HEK293T (cell line): ENCODE results near the gene ADAMTS17.

Experiments used
- CTCF ChIA-PET: fragments of 350-600 bp; formaldehyde crosslinking; extraction: SDS; loops from one replicate; lab custom pipeline; 2021; ENCODE audit warnings: antibody characterized with exemption, inconsistent platforms; lab: Yijun Ruan, JAX
- POLR2A ChIA-PET: fragments of 350-600 bp; formaldehyde crosslinking; extraction: SDS; loops from one replicate; lab custom pipeline; 2020; ENCODE audit warnings: antibody characterized with exemption, inconsistent platforms; lab: Yijun Ruan, JAX
- DNase-seq: peaks from one replicate; pipeline ENCODE4 v3.0.0; 2012; ENCODE audit warnings: mixed read lengths; ENCODE audit errors: extremely low spot score
- ARNT ChIP-seq: fragments of 450-650 bp; IDR thresholded peaks from 2 replicates; pipeline ENCODE4 v1.6.1; 2017; ENCODE audit warnings: mild to moderate bottlenecking
- BHLHE40 ChIP-seq: fragments of 450-650 bp; IDR thresholded peaks from 2 replicates; pipeline ENCODE4 v1.6.1; 2016; ENCODE audit warnings: mild to moderate bottlenecking, moderate library complexity, borderline replicate concordance
- CTBP1 ChIP-seq: fragments of 450-650 bp; IDR thresholded peaks from 2 replicates; pipeline ENCODE4 v1.6.1; 2016; ENCODE audit warnings: borderline replicate concordance
- ELF4 ChIP-seq: fragments of 450-650 bp; IDR thresholded peaks from 2 replicates; pipeline ENCODE4 v1.6.1; 2017; ENCODE audit warnings: antibody characterized with exemption
- FOXA1 ChIP-seq: fragments of 450-650 bp; IDR thresholded peaks from 2 replicates; pipeline ENCODE4 v1.6.1; 2016; ENCODE audit warnings: mild to moderate bottlenecking
- FOXK2 ChIP-seq: fragments of 450-650 bp; IDR thresholded peaks from 2 replicates; pipeline ENCODE4 v1.6.1; 2016; ENCODE audit warnings: mild to moderate bottlenecking
- FOXM1 ChIP-seq: fragments of 450-650 bp; IDR thresholded peaks from 2 replicates; pipeline ENCODE4 v1.6.1; 2017; ENCODE audit warnings: mild to moderate bottlenecking, borderline replicate concordance
- HDGF ChIP-seq: fragments of 450-650 bp; IDR thresholded peaks from 2 replicates; pipeline ENCODE4 v1.6.1; 2017; ENCODE audit warnings: antibody characterized with exemption, borderline replicate concordance
- L3MBTL2 ChIP-seq: fragments of 450-650 bp; conservative IDR thresholded peaks from 2 replicates; pipeline ENCODE4 v1.6.1; 2016; ENCODE audit warnings: mild to moderate bottlenecking
- LEF1 ChIP-seq: fragments of 450-650 bp; IDR thresholded peaks from 2 replicates; pipeline ENCODE4 v1.6.1; 2017; ENCODE audit warnings: mild to moderate bottlenecking, borderline replicate concordance
- NFRKB ChIP-seq: fragments of 450-650 bp; IDR thresholded peaks from 2 replicates; pipeline ENCODE4 v1.6.1; 2016; ENCODE audit warnings: mild to moderate bottlenecking, moderate library complexity
- SP1 ChIP-seq: fragments of 450-650 bp; IDR thresholded peaks from 2 replicates; pipeline ENCODE4 v1.6.1; 2017
- SUZ12 ChIP-seq: fragments of 450-650 bp; IDR thresholded peaks from 2 replicates; pipeline ENCODE4 v1.6.1; 2016; ENCODE audit warnings: mild to moderate bottlenecking
- TARDBP ChIP-seq: fragments of 450-650 bp; IDR thresholded peaks from 2 replicates; pipeline ENCODE4 v1.6.1; 2016
- ZNF384 ChIP-seq: fragments of 450-650 bp; IDR thresholded peaks from 2 replicates; pipeline ENCODE4 v1.6.1; 2016
- TF ChIP-seq, protein P1 (sequence below): fragments of 450-650 bp; IDR thresholded peaks from 2 replicates; pipeline ENCODE4 v1.6.1; 2016

The ADAMTS17 gene

GRCh38 chr15:100373120-100373896 lies 31.5 kb upstream of the ADAMTS17 start:
- TF ChIP-seq LEF1 (no peak), FOXM1 (no peak)
- CTCF ChIA-PET, result no interaction called here
- DNase-seq, result no peak
- POLR2A ChIA-PET, result no interaction called here

DNA sequence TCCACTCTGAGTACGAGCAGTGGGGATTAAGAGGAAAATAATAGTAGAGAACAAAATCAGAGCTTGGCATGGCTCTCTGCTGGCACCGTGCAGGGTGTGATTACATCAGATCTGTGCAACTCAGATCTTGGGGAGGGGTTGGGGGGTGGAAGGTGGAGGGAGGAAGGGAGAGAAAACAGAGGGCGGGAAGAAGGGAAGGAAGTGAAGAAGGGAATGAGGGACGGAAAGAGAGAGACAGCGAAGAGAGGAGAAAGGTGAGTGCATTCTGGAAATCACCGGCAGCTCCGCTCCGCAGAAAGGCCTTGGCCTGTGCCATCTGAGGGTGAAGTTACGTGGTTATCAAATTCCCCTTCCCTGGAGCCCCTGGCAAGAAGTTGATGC lies 31.0 kb upstream of the ADAMTS17 start:
- no peak for TF ChIP-seq SUZ12
- no peak for TF ChIP-seq FOXM1
- TF ChIP-seq NFRKB, result no peak
- no peak for TF ChIP-seq LEF1
- TF ChIP-seq ARNT, result no peak
- no peak for TF ChIP-seq FOXK2
- TF ChIP-seq FOXA1, result no peak
- TF ChIP-seq SP1, result no peak
- TF ChIP-seq TARDBP, result no peak
- no peak for TF ChIP-seq BHLHE40
- no peak for TF ChIP-seq L3MBTL2
- no peak for TF ChIP-seq ZNF384
- no peak for TF ChIP-seq ELF4
- TF ChIP-seq, protein P1, sequence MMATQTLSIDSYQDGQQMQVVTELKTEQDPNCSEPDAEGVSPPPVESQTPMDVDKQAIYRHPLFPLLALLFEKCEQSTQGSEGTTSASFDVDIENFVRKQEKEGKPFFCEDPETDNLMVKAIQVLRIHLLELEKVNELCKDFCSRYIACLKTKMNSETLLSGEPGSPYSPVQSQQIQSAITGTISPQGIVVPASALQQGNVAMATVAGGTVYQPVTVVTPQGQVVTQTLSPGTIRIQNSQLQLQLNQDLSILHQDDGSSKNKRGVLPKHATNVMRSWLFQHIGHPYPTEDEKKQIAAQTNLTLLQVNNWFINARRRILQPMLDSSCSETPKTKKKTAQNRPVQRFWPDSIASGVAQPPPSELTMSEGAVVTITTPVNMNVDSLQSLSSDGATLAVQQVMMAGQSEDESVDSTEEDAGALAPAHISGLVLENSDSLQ, result no peak
- TF ChIP-seq HDGF, result no peak
- no peak for TF ChIP-seq CTBP1
- POLR2A ChIA-PET, result no interaction called here
- no peak for DNase-seq
- CTCF ChIA-PET, result no interaction called here

- ChIA-PET CTCF (interaction anchor here (1.2 kb wide), 1 partner anchor 16 kb away, joined by 5 read pairs; no protein-coding TSS in a partner anchor), POLR2A (no interaction called here)
- DNase-seq, result no peak
- TF ChIP-seq, protein P1, result no peak
- TF ChIP-seq SP1 (no peak), LEF1 (no peak), CTBP1 (no peak), SUZ12 (no peak), ARNT (no peak)
These were observed 13.6 kb upstream of the ADAMTS17 start for GRCh38 chr15:100355342-100355741.

- POLR2A ChIA-PET, result no interaction called here
- CTCF ChIA-PET, result no interaction called here
- TF ChIP-seq ELF4, result no peak
- no peak for TF ChIP-seq SP1
- no peak for TF ChIP-seq HDGF
- no peak for DNase-seq
These were observed 11.7 kb upstream of the ADAMTS17 start for GRCh38 chr15:100353449-100353848.

DNA sequence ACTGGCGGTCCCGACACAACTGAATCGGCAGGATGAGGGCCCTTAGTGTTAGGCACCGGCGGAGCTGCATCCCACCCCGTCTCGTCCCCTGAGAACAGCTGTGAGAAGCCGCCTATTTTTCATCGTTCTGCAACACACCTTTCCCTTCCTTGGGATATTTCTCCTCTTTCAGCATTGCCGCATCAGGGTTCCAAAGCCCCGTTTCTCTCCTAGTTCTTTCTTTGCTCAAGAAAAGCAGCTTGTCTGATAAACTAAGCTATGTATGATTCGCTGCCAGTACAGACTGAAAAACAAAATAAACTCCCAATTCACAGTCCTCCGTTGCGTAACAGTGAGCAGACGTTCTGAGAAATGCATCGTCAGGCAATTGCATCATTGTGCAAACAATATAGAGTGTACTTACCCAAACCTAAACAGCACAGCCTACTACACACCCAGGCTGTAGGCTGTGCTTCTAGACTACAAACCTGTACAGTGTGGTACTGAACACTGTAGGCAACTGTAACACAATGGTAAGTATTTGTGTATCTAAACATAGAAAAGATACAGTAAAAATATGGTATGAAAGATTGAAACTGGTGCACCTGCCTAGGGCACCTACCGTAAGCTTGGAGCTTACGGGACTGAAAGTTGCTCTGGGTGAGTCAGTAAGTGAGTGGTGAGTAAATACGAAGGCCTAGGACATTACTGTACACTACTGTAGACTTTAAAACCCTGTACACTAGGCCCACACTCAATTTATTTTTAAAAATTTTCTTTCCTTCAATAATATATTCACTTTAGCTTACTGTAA lies 8.9 kb upstream of the ADAMTS17 start:
- no peak for DNase-seq
- TF ChIP-seq TARDBP (no peak), SUZ12 (no peak), NFRKB (no peak), BHLHE40 (no peak), ZNF384 (no peak), FOXA1 (no peak), CTBP1 (no peak), L3MBTL2 (no peak), ELF4 (no peak), LEF1 (no peak), SP1 (no peak), FOXM1 (no peak), HDGF (no peak), ARNT (no peak), FOXK2 (no peak)
- TF ChIP-seq, protein P1, result no peak
- CTCF ChIA-PET, result interaction anchor here (0.5 to 3.9 kb wide), 10 partner anchors 8 to 902 kb away, joined by 3 to 36 read pairs (median 4); partner anchors contain the start of genes ADAMTS17 and CHSY1
- POLR2A ChIA-PET, result interaction anchor here (1.1 to 1.3 kb wide), 2 partner anchors 252 to 658 kb away, joined by 3 to 11 read pairs; partner anchors contain the start of genes ASB7 and LINS1

- no peak for TF ChIP-seq ZNF384
- TF ChIP-seq CTBP1, result no peak
- TF ChIP-seq, protein P1, result no peak
- no peak for TF ChIP-seq FOXM1
- no peak for TF ChIP-seq HDGF
- TF ChIP-seq NFRKB, result no peak
- no peak for TF ChIP-seq LEF1
- TF ChIP-seq L3MBTL2, result peak; percentile 80
- TF ChIP-seq FOXA1, result no peak
- TF ChIP-seq ELF4, result no peak
- TF ChIP-seq SUZ12, result no peak
- no peak for TF ChIP-seq BHLHE40
- 0 out of 2 replicates have a peak, but pooled peaks have one; percentile 21 for TF ChIP-seq ARNT
- no peak for TF ChIP-seq SP1
- peak; percentile 90 for DNase-seq
- CTCF ChIA-PET, result interaction anchor here (0.5 to 3.9 kb wide), 18 partner anchors 8 to 1621 kb away, joined by 3 to 36 read pairs (median 4); partner anchors contain the start of genes ADAMTS17, ASB7 and CHSY1
- POLR2A ChIA-PET, result interaction anchor here (0.6 to 1.3 kb wide), 4 partner anchors 40 to 658 kb away, joined by 3 to 11 read pairs (median 3); partner anchors contain the start of genes ASB7 and LINS1
These were observed 8.1 kb upstream of the ADAMTS17 start for GRCh38 chr15:100349696-100350433.
